GM12873 (cell line): Measurements from ENCODE around the gene CCDC50.

ENCODE experiments used
- TF ChIP-seq, protein P1 (sequence below): IDR thresholded peaks from 2 replicates; pipeline ENCODE4 v1.5.1; 2012; ENCODE audit warnings: low read depth, mild to moderate bottlenecking, moderate library complexity, low read length, control low read depth; ENCODE audit not compliant: insufficient read depth; ENCODE audit errors: missing control alignments

CCDC50 gene

DNA sequence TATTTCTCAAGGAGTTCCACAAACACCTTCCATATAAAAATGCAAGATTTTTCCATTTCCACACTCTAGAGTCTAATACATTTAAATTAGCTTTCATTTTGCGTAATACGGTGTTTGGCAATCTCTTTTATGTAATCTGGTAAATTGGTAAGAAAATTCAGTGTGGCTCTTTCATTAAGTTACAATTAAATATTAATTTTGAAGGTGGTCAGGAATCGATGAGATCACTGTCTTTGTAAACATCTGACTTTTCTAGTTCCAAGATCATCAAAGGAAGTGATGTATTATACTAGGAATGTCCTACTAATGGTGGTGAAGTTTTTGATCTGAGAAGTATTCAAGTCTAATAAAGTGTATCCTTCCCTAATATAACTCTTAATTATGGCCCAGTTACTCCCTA is 2.2 kb downstream of the CCDC50 start:
- TF ChIP-seq, protein P1, sequence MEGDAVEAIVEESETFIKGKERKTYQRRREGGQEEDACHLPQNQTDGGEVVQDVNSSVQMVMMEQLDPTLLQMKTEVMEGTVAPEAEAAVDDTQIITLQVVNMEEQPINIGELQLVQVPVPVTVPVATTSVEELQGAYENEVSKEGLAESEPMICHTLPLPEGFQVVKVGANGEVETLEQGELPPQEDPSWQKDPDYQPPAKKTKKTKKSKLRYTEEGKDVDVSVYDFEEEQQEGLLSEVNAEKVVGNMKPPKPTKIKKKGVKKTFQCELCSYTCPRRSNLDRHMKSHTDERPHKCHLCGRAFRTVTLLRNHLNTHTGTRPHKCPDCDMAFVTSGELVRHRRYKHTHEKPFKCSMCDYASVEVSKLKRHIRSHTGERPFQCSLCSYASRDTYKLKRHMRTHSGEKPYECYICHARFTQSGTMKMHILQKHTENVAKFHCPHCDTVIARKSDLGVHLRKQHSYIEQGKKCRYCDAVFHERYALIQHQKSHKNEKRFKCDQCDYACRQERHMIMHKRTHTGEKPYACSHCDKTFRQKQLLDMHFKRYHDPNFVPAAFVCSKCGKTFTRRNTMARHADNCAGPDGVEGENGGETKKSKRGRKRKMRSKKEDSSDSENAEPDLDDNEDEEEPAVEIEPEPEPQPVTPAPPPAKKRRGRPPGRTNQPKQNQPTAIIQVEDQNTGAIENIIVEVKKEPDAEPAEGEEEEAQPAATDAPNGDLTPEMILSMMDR = no peak

DNA sequence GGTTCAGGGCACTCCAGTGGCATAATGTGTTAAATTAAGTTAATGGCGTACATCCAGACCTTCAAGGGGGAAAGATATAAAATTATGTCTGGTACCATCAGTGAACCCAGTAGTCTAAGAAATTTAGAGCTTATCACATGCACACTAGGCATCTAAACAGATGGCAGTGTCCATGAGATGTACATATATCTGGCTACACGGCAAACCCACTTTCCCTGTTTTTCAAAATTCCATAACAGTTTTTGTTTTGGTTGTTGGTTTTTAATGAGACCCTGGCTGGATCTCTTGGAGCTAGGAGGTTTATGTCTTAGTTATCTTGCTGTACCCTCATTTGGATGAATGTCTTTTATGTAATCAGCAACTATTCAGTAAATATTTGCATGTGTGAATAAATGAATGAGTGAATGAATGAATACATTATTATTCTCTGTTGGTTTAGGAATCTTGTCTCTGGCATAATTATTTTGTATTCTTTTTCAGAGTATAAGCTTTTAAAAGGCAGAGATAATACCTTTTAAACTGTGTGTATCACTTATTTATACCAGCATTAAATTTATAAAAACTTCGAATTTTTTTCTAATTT is 4.2 kb downstream of the CCDC50 start:
- TF ChIP-seq, protein P1 = no peak

DNA sequence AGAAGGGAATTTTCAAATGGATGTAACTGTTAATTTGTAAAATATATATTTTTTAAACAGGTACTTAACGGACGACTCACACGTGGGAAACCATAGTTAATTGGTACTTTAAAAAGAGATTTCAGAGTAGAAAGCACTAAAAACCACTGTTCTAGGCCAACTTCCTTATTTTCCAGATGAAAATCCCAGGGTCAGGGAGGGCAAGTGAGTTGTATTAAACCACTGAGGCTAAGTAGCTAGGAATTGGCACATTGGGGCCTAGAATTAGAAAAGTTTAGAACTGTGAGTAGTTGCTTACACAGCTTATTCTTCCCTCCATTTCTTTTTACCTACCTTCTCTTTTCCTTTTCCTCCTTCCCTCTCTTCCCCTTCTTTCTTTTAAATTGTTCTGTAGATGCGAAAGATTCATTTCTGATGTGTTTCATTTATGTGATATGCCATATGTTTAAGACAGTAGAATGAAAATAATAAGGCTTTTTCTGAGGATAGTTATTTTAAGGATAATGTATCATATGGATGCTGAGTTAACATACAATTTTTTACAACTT is 5.2 kb downstream of the CCDC50 start:
- TF ChIP-seq, protein P1 = no peak

DNA sequence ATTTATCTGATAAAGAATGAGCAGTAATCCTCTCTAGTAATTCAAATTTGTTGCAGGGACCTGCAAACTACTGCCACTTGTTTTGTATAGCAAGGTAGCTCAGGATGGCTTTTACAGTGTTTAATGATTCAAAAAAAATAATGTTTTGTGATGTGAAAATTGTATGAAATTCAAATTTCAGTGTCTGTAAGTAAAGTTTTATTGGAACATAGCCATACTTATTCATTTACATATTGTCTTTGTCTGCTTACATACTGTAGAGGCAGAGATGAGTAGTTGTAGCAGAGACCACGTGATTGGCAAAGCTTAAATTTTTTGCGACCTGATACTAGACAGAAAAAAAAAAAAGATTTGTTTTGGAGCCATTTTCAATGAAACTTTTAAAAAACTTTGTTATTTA is 7.6 kb downstream of the CCDC50 start:
- TF ChIP-seq, protein P1 = no peak

DNA sequence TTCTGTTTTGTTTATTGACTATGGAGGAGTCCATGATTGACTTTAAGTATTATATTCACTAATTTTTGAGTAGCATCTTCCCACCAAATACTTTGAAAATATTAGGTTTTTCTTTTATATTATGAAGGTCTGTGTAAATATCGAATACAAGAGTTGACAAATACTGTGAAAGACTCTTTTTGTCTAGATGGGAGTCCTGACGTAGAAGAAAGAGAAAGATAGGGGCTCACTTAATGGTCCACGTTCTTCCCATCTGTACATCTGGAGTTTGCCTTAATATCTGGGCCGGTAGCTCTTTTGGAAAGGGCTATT is 8.9 kb downstream of the CCDC50 start:
- TF ChIP-seq, protein P1 = no peak

DNA sequence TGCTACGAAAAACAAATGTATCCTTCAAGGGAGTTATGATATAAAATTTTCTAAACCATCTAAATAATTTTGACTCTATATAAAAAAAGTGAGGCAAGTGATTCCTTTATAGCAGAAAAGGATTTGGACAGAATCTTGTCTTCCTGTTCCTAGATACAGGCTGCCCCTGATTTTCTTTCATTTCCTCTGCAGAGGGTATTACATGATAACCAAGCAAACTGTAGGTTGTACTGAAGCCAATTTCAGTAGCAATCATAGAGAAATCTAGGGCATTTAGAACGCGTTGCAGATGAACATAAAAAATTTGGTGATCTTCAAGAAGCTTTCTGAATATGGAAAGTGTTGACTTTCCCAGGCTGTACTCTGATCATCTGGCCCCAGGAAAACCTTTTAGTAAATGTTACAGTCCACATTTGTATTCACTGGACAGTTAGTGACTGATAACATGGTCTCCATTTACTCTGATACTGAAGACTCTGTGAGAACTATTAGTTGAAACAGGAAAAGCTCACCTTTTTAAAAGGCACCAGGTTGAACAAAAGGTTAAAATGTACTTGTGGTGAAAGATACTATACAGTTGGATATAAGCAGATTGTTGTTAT is 10.2 kb downstream of the CCDC50 start:
- TF ChIP-seq, protein P1 = no peak

DNA sequence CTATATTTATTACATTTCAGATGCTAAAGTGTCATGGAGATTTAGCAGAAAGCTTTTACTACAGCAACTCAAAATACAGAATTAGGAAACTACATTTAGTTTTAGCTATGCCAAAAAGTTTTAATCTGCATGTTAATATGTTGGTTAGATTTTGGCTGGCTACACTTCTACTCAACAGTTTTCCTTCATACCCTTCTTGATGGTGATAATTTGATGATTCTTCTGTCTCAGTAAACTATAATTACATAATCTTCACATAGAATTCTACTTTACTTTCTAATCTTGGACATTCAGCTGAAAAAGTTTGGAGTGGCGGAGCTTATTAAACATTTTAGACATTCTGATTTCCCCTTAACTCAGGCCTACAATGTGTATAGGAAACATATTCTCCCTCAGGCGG is 11.2 kb downstream of the CCDC50 start:
- TF ChIP-seq, protein P1 = no peak
